Glutamatergic neuron (in vitro differentiated cells): ENCODE measurements around the gene SLC4A4. TPM values are rescaled to one million over a fixed set of nuclear protein-coding genes. Genes with fewer than 3 reads are reported as not detected.

Experiments
- DNase-seq: peaks from one replicate; pipeline ENCODE4 v3.0.0; 2022
- H3K27ac Mint-ChIP-seq: one replicate; pipeline ENCODE4 v1.8.0; 2020; ENCODE audit warnings: mild to moderate bottlenecking, mixed read lengths, inconsistent platforms; ENCODE audit not compliant: unreplicated experiment
- H3K27me3 Mint-ChIP-seq: one replicate; pipeline ENCODE4 v1.8.0; 2020; ENCODE audit warnings: mild to moderate bottlenecking, moderate library complexity, mixed read lengths, inconsistent platforms; ENCODE audit not compliant: unreplicated experiment
- H3K36me3 Mint-ChIP-seq: one replicate; pipeline ENCODE4 v1.8.0; 2020; ENCODE audit warnings: mild to moderate bottlenecking, mixed read lengths, inconsistent platforms; ENCODE audit not compliant: unreplicated experiment
- H3K4me1 Mint-ChIP-seq: one replicate; pipeline ENCODE4 v1.8.0; 2020; ENCODE audit warnings: mild to moderate bottlenecking, low read depth, mixed read lengths, inconsistent platforms; ENCODE audit not compliant: unreplicated experiment
- H3K4me3 Mint-ChIP-seq: one replicate; pipeline ENCODE4 v1.8.0; 2020; ENCODE audit warnings: mild to moderate bottlenecking, mixed read lengths, inconsistent platforms; ENCODE audit not compliant: unreplicated experiment
- H3K9me3 Mint-ChIP-seq: one replicate; pipeline ENCODE4 v1.8.0; 2020; ENCODE audit warnings: mild to moderate bottlenecking, moderate library complexity, mixed read lengths, inconsistent platforms; ENCODE audit not compliant: unreplicated experiment
- total RNA-seq: library from RNA; stranded (reverse); fragmentation: NEBNext Ultra II Directional; extraction: Animal tissue kit (Norgen Biotek cat#: 25700); gene quantifications from one replicate; pipeline ENCODE4 v1.2.1, GENCODE V29; 2021; ENCODE audit not compliant: unreplicated experiment
- TF ChIP-seq, protein P1 (sequence below): fragments of 200-600 bp; sonication (generic); IDR thresholded peaks from one replicate; pipeline ENCODE4 v1.5.0; 2021; ENCODE audit not compliant: partially characterized antibody, unreplicated experiment

SLC4A4 gene
- total RNA-seq, 1 donor from 2014 or later: 0.86 TPM

DNA sequence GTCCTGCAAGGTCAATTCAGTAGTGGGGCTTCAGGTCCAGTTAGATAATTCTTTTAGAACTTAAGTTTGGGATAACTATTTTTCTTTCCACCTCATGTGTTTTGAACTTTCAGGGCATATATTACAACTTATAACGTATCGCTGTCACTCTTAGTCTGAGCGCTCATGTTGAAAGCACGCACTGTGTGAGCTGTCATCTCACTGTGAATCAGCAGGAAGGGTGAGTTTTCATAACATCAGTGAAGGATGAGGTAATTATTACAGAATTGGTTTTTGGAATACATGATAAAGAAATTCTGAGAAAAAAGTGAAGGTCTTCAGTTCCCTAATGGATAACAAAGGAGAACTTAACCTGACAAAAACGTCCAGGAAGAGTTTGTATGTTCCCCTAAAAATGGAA is 45.1 kb upstream of the SLC4A4 start:
- DNase-seq: no peak
- TF ChIP-seq, protein P1, sequence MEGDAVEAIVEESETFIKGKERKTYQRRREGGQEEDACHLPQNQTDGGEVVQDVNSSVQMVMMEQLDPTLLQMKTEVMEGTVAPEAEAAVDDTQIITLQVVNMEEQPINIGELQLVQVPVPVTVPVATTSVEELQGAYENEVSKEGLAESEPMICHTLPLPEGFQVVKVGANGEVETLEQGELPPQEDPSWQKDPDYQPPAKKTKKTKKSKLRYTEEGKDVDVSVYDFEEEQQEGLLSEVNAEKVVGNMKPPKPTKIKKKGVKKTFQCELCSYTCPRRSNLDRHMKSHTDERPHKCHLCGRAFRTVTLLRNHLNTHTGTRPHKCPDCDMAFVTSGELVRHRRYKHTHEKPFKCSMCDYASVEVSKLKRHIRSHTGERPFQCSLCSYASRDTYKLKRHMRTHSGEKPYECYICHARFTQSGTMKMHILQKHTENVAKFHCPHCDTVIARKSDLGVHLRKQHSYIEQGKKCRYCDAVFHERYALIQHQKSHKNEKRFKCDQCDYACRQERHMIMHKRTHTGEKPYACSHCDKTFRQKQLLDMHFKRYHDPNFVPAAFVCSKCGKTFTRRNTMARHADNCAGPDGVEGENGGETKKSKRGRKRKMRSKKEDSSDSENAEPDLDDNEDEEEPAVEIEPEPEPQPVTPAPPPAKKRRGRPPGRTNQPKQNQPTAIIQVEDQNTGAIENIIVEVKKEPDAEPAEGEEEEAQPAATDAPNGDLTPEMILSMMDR: no peak
- peaks cover 2% of the 10 kb centered on the region for H3K27me3 Mint-ChIP-seq
- H3K27ac Mint-ChIP-seq: no peak overlapping the region
- no peaks in the 10 kb centered on the region for H3K36me3 Mint-ChIP-seq
- H3K9me3 Mint-ChIP-seq: no peaks in the 10 kb centered on the region
- no peaks in the 10 kb centered on the region for H3K4me1 Mint-ChIP-seq
- H3K4me3 Mint-ChIP-seq: no peak overlapping the region

GRCh38 chr4:71294301-71294700 is 44.5 kb upstream of the SLC4A4 start:
- TF ChIP-seq, protein P1: no peak
- no peak for DNase-seq
- H3K9me3 Mint-ChIP-seq: no peaks in the 10 kb centered on the region
- H3K4me1 Mint-ChIP-seq: no peaks in the 10 kb centered on the region
- H3K36me3 Mint-ChIP-seq: no peaks in the 10 kb centered on the region
- H3K27me3 Mint-ChIP-seq: peaks cover 2% of the 10 kb centered on the region
- no peak overlapping the region for H3K27ac Mint-ChIP-seq
- H3K4me3 Mint-ChIP-seq: no peak overlapping the region

DNA sequence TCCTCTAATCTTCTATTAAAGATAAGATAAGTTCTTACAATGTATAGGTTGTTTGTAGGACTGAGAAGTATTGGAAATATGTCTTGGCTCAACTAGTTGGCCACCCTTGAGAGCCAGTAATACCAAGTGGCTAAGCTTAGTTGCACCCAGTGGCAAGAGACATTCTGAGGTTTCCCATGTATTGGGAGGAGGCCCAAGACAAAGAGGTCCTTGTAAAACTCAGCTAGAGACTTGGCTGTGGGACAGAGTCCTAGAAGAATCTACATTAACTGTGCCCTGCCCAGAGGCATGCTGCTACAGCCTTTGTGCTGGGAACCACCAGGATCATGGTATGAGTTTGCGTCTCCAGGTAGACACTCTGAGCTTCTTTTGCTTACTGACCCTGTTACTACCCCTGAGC is 41.9 kb upstream of the SLC4A4 start:
- no peak overlapping the region for H3K27ac Mint-ChIP-seq
- peaks cover 4% of the 10 kb centered on the region for H3K27me3 Mint-ChIP-seq
- peaks cover 10% of the 10 kb centered on the region for H3K4me1 Mint-ChIP-seq
- no peak for DNase-seq
- TF ChIP-seq, protein P1: no peak
- no peak overlapping the region for H3K4me3 Mint-ChIP-seq
- H3K36me3 Mint-ChIP-seq: no peaks in the 10 kb centered on the region
- H3K9me3 Mint-ChIP-seq: peaks cover 3% of the 10 kb centered on the region

GRCh38 chr4:71300362-71300761 is 38.5 kb upstream of the SLC4A4 start:
- no peak for DNase-seq
- TF ChIP-seq, protein P1: no peak
- no peaks in the 10 kb centered on the region for H3K36me3 Mint-ChIP-seq
- H3K4me1 Mint-ChIP-seq: peaks cover 10% of the 10 kb centered on the region
- no peak overlapping the region for H3K4me3 Mint-ChIP-seq
- peaks cover 3% of the 10 kb centered on the region for H3K9me3 Mint-ChIP-seq
- H3K27me3 Mint-ChIP-seq: peaks cover 4% of the 10 kb centered on the region
- no peak overlapping the region for H3K27ac Mint-ChIP-seq

- TF ChIP-seq, protein P1: no peak
- Mint-ChIP-seq H3K27ac (no peak overlapping the region), H3K4me1 (peaks cover 10% of the 10 kb centered on the region)
These were observed 37.9 kb upstream of the SLC4A4 start for GRCh38 chr4:71300964-71301363.

More at GRCh38 chr4:71300964-71301363, 37.9 kb upstream of the SLC4A4 start:
- H3K4me3 Mint-ChIP-seq: no peak overlapping the region
- peaks cover 2% of the 10 kb centered on the region for H3K27me3 Mint-ChIP-seq
- no peaks in the 10 kb centered on the region for H3K36me3 Mint-ChIP-seq
- H3K9me3 Mint-ChIP-seq: peaks cover 3% of the 10 kb centered on the region
- no peak for DNase-seq
